Lung (tissue), 12 donors: ENCODE results near the gene CAST. TPM values are rescaled to one million over a fixed set of nuclear protein-coding genes. Genes with fewer than 3 reads are reported as not detected.

Source experiments
- ATAC-seq: fragments of 200-7000 bp; cut with Tn5 transposase; one replicate; pipeline ENCODE4 v1.9.1; 2020; ENCODE audit warnings: moderate number of reproducible peaks; ENCODE audit not compliant: insufficient read depth, low FRiP score
- DNase-seq, 3 donors: peaks; one replicate each; pipeline ENCODE4 v3.0.0-alpha.2; 2013 to 2017
- H3K27ac ChIP-seq, 2 donors: one replicate each; pipeline ENCODE4 v1.5.1; 2013; ENCODE audit warnings: mild to moderate bottlenecking in 2 of 2, moderate library complexity in 2 of 2, control low read depth in 1 of 2, inconsistent platforms in 1 of 2, low read depth in 1 of 2, low read length in 1 of 2
- H3K27me3 ChIP-seq, 3 donors: one replicate each; pipeline ENCODE4 v1.5.1; 2013; ENCODE audit warnings: low read length in 2 of 3; ENCODE audit not compliant: control insufficient read depth in 3 of 3, insufficient read depth in 3 of 3
- H3K36me3 ChIP-seq, 4 donors: one replicate each; pipeline ENCODE4 v1.5.1; 2013; ENCODE audit warnings: low read length in 4 of 4, mild to moderate bottlenecking in 1 of 4, moderate library complexity in 1 of 4; ENCODE audit not compliant: control insufficient read depth in 4 of 4, insufficient read depth in 4 of 4
- H3K4me1 ChIP-seq, 5 donors: one replicate each; pipeline ENCODE4 v1.5.1; 2013; ENCODE audit warnings: low read length in 5 of 5, mild to moderate bottlenecking in 2 of 5, moderate library complexity in 1 of 5; ENCODE audit not compliant: control insufficient read depth in 5 of 5, insufficient read depth in 5 of 5
- H3K4me3 ChIP-seq: one replicate; pipeline ENCODE4 v1.5.1; 2013; ENCODE audit warnings: mild to moderate bottlenecking, control low read depth, moderate library complexity
- H3K9ac ChIP-seq, 2 donors: one replicate each; pipeline ENCODE4 v1.5.1; 2013; ENCODE audit warnings: low read length in 2 of 2, control low read depth in 1 of 2; ENCODE audit not compliant: insufficient read depth in 1 of 2
- H3K9me3 ChIP-seq, 4 donors: one replicate each; pipeline ENCODE4 v1.5.1; 2013; ENCODE audit warnings: low read length in 3 of 4, mild to moderate bottlenecking in 1 of 4, moderate library complexity in 1 of 4; ENCODE audit not compliant: control insufficient read depth in 4 of 4, insufficient read depth in 3 of 4
- CTCF ChIP-seq: IDR thresholded peaks from 2 replicates; pipeline ENCODE4 v1.5.1; 2012; ENCODE audit warnings: mild to moderate bottlenecking; ENCODE audit errors: control extremely low read depth, extremely low read depth
- WGBS, 2 donors: extraction: QIAGEN DNeasy Blood & Tissue Kit; methylation state at CpG; one replicate each; pipeline ENCODE4 v1.1.7; 2013; 5-methylcytosine and 5-hydroxymethylcytosine counted together
- polyA plus RNA-seq, 2 donors: library from polyadenylated mRNA; stranded (reverse); fragments of 200-250 nt; gene quantifications; one replicate each; pipeline ENCODE4 v1.2.1, GENCODE V29; 2013
- total RNA-seq, 2 donors: library from RNA; depleted of rRNA in 1 of 2; stranded (reverse); fragments of >200 nt in 1 of 2; gene quantifications; one replicate each; pipeline ENCODE4 v1.2.1, GENCODE V29; 2014 to 2021
- donor health status: control.
- donor health status: control.
- donor health status: Bipolar disorder and iron deficiency.
- donor health status: healthy.
- donor health status: DM: yes; HTN: yes; CAD: no.

CAST gene
- total and polyA plus RNA-seq, 4 donors: 84.8 to 279 (median 184) TPM

GRCh38 chr5:96780626-96781025 is 118.5 kb downstream of the CAST start:
- no peaks in the 10 kb centered on the region for H3K9me3 ChIP-seq
- H3K9ac ChIP-seq: no peak overlapping the region
- no peak overlapping the region for H3K27ac ChIP-seq
- peaks cover 21 to 43% (median 35%) of the 10 kb centered on the region in 4 donors for H3K36me3 ChIP-seq
- no peak for TF ChIP-seq CTCF
- no peak overlapping the region for H3K4me3 ChIP-seq
- no peak for ATAC-seq
- peaks cover 0 to 3% (median 0%) of the 10 kb centered on the region in 5 donors for H3K4me1 ChIP-seq
- no peaks in the 10 kb centered on the region for H3K27me3 ChIP-seq
- no peak for DNase-seq

GRCh38 chr5:96781031-96781971 is 119.1 kb downstream of the CAST start:
- H3K27ac ChIP-seq: no peak overlapping the region
- no peaks in the 10 kb centered on the region for H3K27me3 ChIP-seq
- peaks cover 21 to 38% (median 35%) of the 10 kb centered on the region in 4 donors for H3K36me3 ChIP-seq
- DNase-seq: no peak
- no peak for TF ChIP-seq CTCF
- no peaks in the 10 kb centered on the region for H3K9me3 ChIP-seq
- H3K4me1 ChIP-seq: peaks cover 0 to 3% (median 0%) of the 10 kb centered on the region in 5 donors
- no peak overlapping the region for H3K9ac ChIP-seq
- WGBS, 2 donors: 68 to 91% methylated on average over 4 of the region's 4 CpGs
- H3K4me3 ChIP-seq: no peak overlapping the region
- ATAC-seq: no peak

GRCh38 chr5:96783326-96783725 is 121.2 kb downstream of the CAST start:
- H3K27me3 ChIP-seq: no peaks in the 10 kb centered on the region
- no peak for ATAC-seq
- TF ChIP-seq CTCF: no peak
- no peak for DNase-seq
- peaks cover 19 to 32% (median 28%) of the 10 kb centered on the region in 4 donors for H3K36me3 ChIP-seq
- no peak overlapping the region for H3K27ac ChIP-seq
- H3K9me3 ChIP-seq: no peaks in the 10 kb centered on the region
- H3K9ac ChIP-seq: no peak overlapping the region
- H3K4me1 ChIP-seq: peaks cover 0 to 2% (median 0%) of the 10 kb centered on the region in 5 donors
- 47 to 84% methylated on average over 2 of the region's 2 CpGs for WGBS, 2 donors
- no peak overlapping the region for H3K4me3 ChIP-seq
